Stimulated activated CD4-positive, alpha-beta T cell treated with anti-CD3 and anti-CD28 coated beads, Interleukin-4, amount 100 ng/mL, for 1 hour (primary cell): Measurements from ENCODE around the gene MPV17L.
"Not testable (repeated sequence)": the region's sequence is repeated elsewhere in the genome, so short reads cannot be mapped to it uniquely, and the experiment has no call there.

ENCODE experiments used
- DNase-seq: peaks from one replicate; pipeline ENCODE4 v3.0.0-alpha.2; 2020

The MPV17L gene

DNA sequence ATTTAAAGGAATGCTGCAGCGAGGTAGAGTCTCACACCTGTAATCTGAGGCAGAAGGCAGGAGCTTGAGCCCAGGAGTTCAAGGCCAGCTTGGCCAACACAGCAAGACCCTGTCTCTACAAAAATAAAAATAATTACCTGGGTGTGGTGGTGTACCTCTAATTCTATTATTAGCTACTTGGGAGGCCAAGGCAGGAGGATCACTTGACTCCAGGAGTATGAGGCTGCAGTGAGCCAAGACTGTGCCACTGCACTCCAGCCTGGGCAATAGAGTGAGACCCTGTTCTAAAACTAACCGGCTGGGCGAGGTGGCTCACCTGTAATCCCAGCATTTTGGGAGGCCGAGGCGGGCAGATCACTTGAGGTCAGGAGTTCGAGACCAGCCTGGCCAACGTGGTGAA lies 57.7 kb downstream of the MPV17L start:
- not testable (repeated sequence) for DNase-seq

DNA sequence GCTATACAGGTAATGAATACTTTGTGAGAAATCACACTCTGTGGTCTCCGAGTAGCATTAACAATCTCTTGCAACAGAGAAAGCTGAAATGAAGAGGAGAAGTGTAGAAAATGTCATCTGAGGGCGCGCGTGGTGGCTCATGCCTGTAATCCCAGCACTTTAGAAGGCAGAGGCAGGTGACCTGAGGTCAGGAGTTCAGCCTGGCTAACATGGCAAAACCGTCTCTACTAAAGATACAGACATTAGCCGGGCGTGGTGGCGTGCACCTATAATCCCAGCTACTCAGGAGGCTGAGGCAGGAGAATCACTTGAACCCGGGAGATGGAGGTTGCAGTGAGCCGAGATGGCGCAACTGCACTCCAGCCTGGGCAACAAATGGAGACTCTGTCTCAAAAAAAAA lies 59.4 kb downstream of the MPV17L start:
- not testable (repeated sequence) for DNase-seq

DNA sequence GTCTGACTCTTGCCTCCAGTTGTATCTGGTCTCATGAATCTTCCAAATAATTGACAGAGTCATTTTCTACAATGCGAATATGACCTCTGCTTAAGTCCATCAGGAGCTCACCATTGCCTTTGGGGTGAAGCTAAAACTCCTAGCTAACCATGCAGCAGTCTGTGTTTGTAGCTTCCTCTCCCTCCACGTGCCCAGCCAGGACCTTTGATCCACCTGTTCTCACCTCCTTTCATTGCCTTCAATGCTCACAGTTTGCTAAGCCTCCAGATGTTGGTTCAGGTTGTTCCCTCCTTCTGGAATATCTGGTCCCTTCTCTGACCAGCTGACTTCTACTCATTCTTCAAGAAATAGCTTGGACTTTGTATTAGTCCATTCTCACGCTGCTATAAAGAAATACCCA lies 61.8 kb downstream of the MPV17L start:
- DNase-seq: no peak

DNA sequence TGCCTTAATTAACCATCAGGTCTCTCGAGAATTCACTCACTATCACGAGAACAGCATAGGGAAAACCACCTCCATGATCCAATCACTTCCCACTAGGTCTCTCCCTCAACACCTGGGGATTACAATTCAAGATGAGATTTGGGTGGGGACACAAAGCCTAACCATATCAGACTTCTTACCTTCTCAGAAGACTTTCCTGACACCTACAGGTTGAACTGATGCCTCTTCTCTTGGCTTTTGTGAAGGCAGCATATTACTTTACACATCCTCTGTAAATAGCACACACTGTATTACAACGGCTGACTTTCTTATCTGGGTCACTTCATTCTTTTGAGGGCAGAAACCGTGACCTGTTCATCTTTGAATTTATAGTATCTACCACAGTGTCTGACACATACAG lies 62.4 kb downstream of the MPV17L start:
- DNase-seq: no peak

DNA sequence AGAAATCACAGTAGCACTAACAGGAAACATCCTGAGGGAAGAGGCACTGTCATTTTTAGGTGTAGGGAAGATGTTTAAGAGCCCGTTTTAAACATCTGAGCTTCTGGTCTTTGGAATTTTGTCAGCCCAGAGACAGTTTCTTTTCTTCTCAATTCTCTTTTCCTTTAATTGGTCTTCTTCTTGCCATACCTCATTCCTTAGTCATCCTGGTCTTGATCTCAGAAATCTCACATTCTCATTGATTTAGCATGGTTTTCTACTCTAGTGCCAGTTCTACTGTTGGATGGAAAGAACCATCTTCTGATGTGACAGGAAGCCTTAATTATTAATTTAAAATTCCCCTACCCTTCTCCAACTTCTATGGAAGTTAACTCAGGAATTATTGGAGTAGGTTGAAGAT lies 64.2 kb downstream of the MPV17L start:
- no peak for DNase-seq

DNA sequence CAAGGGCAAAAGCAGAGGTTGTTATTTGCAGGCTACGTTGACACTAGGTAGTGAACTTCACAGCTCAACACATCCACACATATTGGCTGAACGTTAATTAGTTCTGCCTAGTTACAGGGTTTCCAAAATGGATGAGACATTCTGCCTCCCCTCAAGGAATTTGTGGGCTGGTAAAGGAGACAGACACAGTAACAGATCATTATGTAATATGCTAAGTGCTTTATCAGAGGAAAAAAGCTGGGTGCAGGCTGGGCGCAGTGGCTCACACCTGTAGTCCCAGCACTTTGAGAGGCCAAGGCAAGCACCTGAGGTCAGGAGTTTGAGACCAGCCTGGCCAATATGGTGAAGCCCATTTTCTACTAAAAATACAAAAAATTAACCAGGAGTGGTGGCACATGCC lies 65.0 kb downstream of the MPV17L start:
- DNase-seq: no peak

DNA sequence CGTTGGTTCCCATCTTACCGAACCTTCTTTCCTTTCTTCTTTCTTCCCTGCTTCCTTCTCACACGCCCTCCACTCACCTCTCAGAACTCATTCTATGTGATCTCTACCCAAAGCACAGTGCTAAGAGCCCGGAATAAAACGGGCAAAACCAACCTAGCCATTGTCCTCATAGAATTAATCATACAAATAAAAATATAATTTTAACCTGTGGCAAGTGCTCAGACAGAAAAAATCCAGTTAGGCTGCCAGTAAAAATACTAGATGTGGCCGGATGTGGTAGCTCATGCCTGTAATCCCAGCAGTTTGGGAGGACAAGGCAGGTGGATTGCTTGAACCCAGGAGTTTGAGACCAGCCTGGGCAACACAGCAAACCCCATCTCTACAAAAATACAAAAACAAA lies 65.8 kb downstream of the MPV17L start:
- no peak for DNase-seq
